ENCODE data around the gene OSBPL10. TPM values are rescaled to one million over a fixed set of nuclear protein-coding genes. Genes with fewer than 3 reads are reported as not detected.
A peak's percentile ranks its signal among the peaks of the same experiment; 100 is the strongest.

OSBPL10 gene
- total RNA-seq, 1 donor from 2014 or later = 10.9 TPM

GRCh38 chr3:31958701-31959152 is 22.3 kb downstream of the OSBPL10 start:
- peak; percentile 87 for DNase-seq

- no peak for DNase-seq
Measured at GRCh38 chr3:31957106-31957505, 24.0 kb downstream of the OSBPL10 start.

GRCh38 chr3:31955581-31955980 is 25.5 kb downstream of the OSBPL10 start:
- DNase-seq = no peak

- no peak for DNase-seq
Measured at GRCh38 chr3:31953636-31954035, 27.4 kb downstream of the OSBPL10 start.

GRCh38 chr3:31953091-31953490 is 28.0 kb downstream of the OSBPL10 start:
- no peak for DNase-seq

- DNase-seq = no peak
Measured at GRCh38 chr3:31952205-31952604, 28.9 kb downstream of the OSBPL10 start.

GRCh38 chr3:31948280-31948679 is 32.8 kb downstream of the OSBPL10 start:
- DNase-seq = no peak

- no peak for DNase-seq
Measured at GRCh38 chr3:31947671-31948091, 33.4 kb downstream of the OSBPL10 start.

DNA sequence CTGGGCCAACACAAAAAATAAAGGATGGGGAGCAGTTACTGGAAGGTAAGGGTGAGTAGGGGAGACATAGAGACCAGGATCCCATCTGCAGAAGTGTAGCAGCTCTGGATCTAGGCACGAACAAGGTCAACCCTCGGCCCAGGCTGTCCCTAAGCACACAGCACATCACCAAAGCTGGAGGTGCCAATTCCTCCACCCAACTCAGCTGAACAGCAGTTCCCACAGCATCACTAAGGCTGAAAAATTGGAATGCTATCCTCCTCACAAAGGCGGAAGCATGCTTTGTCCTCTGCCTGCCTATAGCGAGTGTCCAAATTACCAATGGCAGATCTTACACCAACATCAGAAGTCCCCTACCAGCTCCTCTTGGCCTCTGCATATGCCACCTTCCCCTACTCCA is 33.9 kb downstream of the OSBPL10 start:
- DNase-seq = no peak

DNA sequence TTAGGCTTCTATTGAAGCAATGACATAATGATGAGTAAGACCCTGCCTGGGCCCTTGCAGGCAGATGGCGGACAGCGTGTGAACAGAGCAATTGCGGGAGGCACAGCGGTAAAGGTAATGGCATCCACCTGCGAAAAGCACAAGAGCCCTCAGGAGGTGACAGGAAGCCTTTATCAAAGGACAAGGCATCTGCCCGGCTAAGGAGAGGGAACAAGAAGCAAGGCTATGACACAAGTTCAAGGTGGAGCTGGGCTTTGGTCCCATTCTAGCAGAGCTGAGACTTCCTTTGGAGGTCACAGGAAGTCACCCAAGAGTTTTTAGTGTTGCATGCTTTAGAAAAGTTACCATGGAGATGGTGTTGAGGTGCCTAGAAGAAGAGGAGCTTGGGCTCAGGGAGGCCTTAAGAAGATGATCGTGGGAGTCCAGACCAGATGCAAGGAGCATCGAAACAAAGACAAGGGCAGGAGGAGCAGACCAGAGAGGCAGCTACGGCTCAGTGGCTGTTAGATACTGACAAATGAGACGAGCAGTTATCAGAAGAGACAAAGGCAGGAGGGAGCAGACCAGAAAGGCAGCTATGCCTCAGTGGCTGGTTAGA is 34.5 kb downstream of the OSBPL10 start:
- DNase-seq = no peak

DNA sequence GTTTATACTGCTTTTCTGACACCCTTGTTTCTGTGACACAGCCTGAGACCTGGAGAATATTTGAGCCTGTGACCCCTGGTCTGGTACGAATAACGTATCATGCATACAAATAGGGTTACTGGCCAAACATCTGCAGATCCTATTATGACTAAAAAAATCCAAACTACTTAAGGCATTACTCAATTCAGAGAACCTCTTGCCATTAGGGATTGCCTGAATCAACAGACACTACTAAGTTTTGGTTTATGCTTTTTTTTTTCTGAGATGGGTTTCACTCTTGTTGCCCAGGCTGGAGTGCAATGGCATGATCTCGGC is 35.4 kb downstream of the OSBPL10 start:
- DNase-seq = peak; percentile 63

DNA sequence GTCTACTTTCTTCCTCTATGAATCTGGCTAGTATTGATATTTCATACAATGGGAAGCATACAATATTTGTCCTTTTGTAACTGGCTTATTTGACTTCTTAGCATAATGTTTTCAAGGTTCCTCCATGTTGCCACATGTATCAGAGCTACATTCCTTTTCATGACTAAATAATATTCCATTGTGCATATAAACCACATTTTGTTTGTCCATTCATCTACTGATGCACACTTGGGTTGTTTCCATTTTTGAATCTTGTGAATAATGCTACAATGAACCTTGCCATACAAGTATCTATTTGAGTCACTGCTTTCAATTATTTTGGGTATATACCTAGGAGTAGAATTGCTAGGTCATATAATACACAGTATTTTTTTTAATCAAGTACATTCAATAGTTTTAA is 38.0 kb downstream of the OSBPL10 start:
- no peak for DNase-seq

DNA sequence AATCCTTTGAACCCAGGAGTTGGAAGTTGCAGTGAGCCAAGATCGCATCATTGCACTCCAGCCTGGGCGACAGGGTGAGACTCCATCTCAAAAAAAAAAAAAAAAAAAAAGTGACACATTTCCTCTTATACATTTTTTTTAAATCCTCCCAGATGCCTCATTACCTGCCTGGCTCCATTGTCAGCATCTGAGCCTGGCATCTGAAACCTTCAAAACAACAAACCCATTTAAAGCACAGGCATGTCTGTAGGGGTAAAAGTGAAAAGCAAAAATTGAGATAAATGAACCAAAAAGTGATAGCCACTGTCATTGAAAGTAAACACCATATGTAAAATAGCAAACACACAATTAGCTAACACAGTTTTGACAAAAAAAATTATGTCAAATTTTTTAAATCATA is 38.6 kb downstream of the OSBPL10 start:
- no peak for DNase-seq

DNA sequence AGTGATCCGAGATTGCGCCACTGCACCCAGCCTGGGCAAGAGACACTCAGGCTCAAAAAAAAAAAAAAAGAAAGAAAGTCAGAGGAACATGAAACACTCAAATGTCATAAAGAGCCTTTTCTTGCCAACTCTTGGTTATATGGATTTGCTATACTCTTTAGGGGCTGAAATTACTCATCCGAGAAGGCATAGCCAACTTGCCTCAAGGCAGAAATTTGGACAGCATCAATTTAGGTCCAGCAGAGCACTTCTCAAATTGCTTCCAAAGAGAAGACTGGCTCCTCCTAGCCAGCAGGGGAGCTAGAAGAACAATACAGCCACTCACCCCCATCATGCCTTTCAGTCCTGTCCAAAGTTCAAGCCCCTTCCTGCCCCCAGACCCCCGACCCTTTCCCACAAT is 43.8 kb downstream of the OSBPL10 start:
- no peak for DNase-seq

- no peak for DNase-seq
Measured at GRCh38 chr3:31936420-31937060, 44.5 kb downstream of the OSBPL10 start.

GRCh38 chr3:31934866-31935265 is 46.2 kb downstream of the OSBPL10 start:
- no peak for DNase-seq

DNA sequence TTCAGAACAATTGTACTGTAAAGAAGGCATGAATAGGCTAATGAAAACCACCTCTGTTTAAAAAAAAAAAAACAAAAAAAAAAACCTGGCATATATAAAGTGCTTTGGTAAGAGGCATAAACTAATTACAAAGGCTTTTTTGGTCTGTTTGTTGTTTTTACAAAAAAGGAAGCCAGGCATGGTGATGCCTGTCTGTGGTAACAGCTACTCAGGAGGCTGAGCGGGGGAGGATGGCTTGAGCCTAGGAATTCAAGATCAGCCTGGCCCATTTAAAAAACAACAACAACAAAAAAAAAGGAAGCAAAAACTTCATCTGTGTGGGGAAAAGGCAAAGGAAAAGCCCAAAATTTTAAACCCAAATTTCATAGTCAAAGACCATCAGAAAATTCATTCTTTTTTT is 47.0 kb downstream of the OSBPL10 start:
- no peak for DNase-seq

- DNase-seq = no peak
Measured at GRCh38 chr3:31932990-31933389, 48.1 kb downstream of the OSBPL10 start.

- no peak for DNase-seq
Measured at GRCh38 chr3:31929826-31930502, 51.1 kb downstream of the OSBPL10 start.

DNA sequence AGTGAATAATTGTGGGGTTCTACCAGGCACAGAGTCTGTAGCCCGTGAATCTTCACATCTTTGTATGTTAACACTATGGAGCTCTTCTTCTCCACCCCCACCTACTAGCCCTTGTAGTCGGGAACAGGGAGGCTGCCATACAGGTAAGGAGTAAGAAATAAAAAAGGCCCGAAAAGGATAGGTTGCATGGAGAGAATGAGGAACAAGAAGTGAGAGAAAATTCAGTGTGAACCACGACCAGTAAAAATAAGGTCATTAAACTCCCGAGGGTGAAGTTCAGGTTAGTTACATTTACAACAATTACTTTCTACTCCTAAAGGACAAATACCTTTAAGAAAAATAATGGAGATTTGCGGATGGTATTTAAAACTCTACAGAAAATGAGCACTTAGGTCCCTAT is 53.3 kb downstream of the OSBPL10 start:
- no peak for DNase-seq

GRCh38 chr3:31926543-31926942 is 54.5 kb downstream of the OSBPL10 start:
- no peak for DNase-seq

- no peak for DNase-seq
Measured at GRCh38 chr3:31925271-31925630, 55.8 kb downstream of the OSBPL10 start.

DNA sequence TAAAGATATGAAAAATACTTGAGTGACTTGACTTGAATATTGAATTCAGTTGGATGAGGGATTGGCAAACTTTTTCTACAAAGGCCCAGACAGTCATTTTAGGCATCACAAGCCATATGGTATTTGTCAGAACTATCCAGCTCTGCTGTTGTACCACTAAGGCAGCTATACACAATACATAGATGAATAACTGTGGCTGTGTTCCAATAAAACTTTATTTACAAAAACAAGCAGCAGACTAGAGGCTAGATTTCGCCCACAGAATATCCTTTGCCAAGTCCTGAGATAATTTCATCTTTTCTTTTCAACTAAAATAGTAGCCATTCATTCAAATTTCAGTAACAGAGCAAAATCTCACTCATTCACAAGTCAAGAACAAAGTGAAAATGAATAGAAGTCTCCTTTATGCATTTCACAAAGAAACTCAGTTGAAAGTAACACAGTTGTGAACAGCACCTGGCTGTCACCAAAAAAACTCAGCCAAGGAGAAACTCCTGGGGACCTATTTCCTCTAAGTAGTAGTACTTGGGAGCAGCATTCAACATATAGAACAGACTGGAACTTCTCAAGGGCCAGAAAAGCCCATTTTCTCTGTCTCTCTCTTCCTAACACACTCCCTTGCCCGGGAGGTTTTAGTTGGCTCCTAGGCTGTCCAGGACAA is 56.3 kb downstream of the OSBPL10 start:
- DNase-seq = no peak

DNA sequence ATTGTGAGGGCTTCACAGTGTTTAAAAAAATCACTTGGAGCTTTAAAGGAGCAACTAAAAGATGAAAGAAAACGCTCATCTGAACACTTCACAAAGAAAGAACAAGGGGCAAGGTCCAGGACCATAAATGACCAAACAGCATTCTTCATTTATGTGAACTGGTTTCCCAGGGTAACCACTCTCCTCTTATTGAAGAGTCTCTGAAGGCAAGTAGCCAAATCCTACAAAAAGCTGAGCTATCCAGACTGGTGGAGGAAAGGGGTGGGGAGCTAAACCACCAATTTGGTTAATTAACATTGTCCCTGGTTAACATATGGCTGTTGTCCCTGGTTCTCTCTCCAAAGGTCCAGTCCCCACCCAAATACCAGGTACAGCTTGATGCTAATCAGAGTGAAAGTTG is 58.1 kb downstream of the OSBPL10 start:
- no peak for DNase-seq
